Measurements from ENCODE around the gene RAP2A.

RAP2A gene

DNA sequence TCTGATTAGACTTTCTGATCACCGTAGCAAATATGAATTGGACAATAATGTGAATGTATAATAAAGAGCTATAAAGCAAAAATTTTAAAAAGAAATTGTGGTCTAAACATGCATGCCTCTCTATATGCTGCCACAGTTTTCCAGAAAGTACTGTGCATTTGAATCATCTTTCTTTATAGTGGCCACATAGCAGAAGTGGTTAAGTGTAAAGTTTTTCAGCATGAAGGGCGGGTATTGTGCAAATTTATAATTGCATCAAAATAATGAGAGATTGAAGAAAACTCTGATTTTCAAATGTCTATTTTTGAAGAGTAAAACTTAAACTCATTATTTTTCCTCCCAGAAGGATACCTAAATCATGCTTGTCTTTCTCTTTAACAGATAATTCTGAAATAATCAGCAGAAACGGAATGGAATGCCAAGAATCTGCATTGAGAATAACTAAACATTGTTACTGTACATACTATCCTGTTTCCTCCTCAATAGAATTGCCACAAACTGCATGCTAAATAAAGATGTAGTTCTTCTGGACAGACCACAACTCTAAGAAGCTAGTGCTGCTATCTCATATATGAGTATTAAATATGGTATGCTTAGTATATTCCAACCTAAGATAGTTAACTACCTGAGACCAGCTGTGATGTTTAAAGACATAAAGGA is 42.9 kb upstream of the RAP2A start:
- H3K27ac ChIP-seq: no peak overlapping the region
- H3K4me3 ChIP-seq: no peak overlapping the region
- TF ChIP-seq POLR2AphosphoS5 (IDR thresholded peaks at IDR 0.05; ENCODE audit: borderline replicate concordance, low read depth, low read length) (no peak), FOXP2 (optimal IDR thresholded peaks at IDR 0.05; ENCODE audit: control extremely low read depth, extremely low read length, insufficient read depth) (no peak), EZH2 (IDR thresholded peaks at IDR 0.05) (no peak)
- no peak for DNase-seq (ENCODE audit: low read depth, low spot score)
- H3K9me3 ChIP-seq (ENCODE audit: low read depth, low read length): no peaks in the 10 kb centered on the region
- H3K9ac ChIP-seq (ENCODE audit: insufficient read length): no peak overlapping the region
- H3K36me3 ChIP-seq (ENCODE audit: insufficient read depth, low read length): 0 out of 2 replicates have a peak, but pooled peaks cover 6% of the 10 kb centered on the region

DNA sequence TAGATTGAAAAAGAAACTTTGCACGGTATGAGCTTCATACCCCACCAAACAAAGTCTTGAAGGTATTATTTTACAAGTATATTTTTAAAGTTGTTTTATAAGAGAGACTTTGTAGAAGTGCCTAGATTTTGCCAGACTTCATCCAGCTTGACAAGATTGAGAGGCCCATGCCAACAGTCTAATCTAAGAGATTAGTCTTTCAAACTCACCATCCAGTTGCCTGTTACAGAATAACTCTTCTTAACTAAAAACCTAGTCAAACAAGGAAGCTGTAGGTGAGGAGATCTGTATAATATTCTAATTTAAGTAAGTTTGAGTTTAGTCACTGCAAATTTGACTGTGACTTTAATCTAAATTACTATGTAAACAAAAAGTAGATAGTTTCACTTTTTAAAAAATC is 41.9 kb upstream of the RAP2A start:
- Histone ChIP-seq H3K9ac (ENCODE audit: insufficient read length) (no peak overlapping the region), H3K27ac (no peak overlapping the region), H3K36me3 (ENCODE audit: insufficient read depth, low read length) (0 out of 2 replicates have a peak, but pooled peaks cover 6% of the 10 kb centered on the region), H3K4me3 (no peak overlapping the region), H3K9me3 (ENCODE audit: low read depth, low read length) (no peaks in the 10 kb centered on the region)
- no peak for TF ChIP-seq POLR2AphosphoS5 (IDR thresholded peaks at IDR 0.05; ENCODE audit: borderline replicate concordance, low read depth, low read length)
- TF ChIP-seq FOXP2 (optimal IDR thresholded peaks at IDR 0.05; ENCODE audit: control extremely low read depth, extremely low read length, insufficient read depth): no peak
- TF ChIP-seq EZH2 (IDR thresholded peaks at IDR 0.05): no peak
- DNase-seq (ENCODE audit: low read depth, low spot score): no peak

DNA sequence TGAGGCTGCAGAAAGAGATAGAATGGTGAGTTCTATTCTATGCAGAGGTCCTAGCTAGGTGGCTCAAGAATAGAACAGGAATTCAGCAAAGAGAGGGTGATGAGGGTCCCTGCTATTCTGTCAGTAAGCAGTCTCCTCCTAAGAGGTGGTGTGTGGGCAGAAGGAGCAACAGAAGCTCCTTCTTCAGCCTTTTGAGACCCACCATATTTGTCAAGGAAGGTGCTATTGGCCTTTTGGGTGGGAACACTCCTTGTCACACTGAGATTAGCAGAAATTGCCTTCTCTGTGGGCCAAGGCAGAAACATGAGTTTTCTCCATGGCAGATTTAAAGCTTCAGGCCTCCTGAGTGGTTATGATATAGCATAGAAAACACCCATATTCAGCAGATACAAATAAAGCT is 39.4 kb upstream of the RAP2A start:
- H3K9me3 ChIP-seq (ENCODE audit: low read depth, low read length): no peaks in the 10 kb centered on the region
- TF ChIP-seq POLR2AphosphoS5 (IDR thresholded peaks at IDR 0.05; ENCODE audit: borderline replicate concordance, low read depth, low read length): no peak
- no peak for TF ChIP-seq FOXP2 (optimal IDR thresholded peaks at IDR 0.05; ENCODE audit: control extremely low read depth, extremely low read length, insufficient read depth)
- TF ChIP-seq EZH2 (IDR thresholded peaks at IDR 0.05): no peak
- no peak overlapping the region for H3K4me3 ChIP-seq
- no peak for DNase-seq (ENCODE audit: low read depth, low spot score)
- no peak overlapping the region for H3K27ac ChIP-seq
- no peak overlapping the region for H3K9ac ChIP-seq (ENCODE audit: insufficient read length)
- H3K36me3 ChIP-seq (ENCODE audit: insufficient read depth, low read length): 0 out of 2 replicates have a peak, but pooled peaks cover 6% of the 10 kb centered on the region

DNA sequence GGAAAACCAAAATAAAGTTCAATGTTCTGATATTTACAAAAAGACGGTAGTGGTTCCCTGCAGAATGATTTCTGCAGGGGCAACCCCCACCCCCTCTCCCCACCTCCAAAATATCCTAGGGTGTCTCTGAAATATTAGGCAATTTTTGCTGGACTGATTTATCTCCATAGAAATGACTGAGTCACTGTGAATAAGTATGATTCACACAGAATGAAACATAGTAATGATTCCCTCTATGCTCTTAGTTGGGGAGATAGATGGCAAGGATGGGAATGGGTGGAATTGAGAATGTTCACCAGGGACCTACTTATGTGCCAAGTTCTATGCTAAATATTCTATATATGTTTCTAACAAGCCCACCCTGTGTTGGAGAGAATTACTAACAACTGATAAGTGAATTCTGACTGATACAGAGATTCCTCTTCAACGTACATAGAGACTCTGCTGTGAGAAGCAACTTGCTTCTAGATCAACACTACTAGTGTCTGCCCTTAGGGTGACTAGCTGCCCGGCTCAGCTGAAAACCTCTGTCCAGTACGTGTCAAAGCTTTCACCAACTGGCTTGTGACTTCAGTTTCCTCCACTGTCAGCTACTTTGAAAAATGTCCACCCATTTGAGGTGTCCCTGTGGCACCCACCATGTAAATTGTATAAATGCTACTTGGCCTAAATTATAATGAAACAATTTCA is 38.4 kb upstream of the RAP2A start:
- no peak for TF ChIP-seq FOXP2 (optimal IDR thresholded peaks at IDR 0.05; ENCODE audit: control extremely low read depth, extremely low read length, insufficient read depth)
- no peak for TF ChIP-seq EZH2 (IDR thresholded peaks at IDR 0.05)
- TF ChIP-seq POLR2AphosphoS5 (IDR thresholded peaks at IDR 0.05; ENCODE audit: borderline replicate concordance, low read depth, low read length): no peak
- Histone ChIP-seq H3K9ac (ENCODE audit: insufficient read length) (no peak overlapping the region), H3K9me3 (ENCODE audit: low read depth, low read length) (no peaks in the 10 kb centered on the region), H3K27ac (no peak overlapping the region), H3K36me3 (ENCODE audit: insufficient read depth, low read length) (0 out of 2 replicates have a peak, but pooled peaks cover 6% of the 10 kb centered on the region), H3K4me3 (no peak overlapping the region)
- no peak for DNase-seq (ENCODE audit: low read depth, low spot score)

DNA sequence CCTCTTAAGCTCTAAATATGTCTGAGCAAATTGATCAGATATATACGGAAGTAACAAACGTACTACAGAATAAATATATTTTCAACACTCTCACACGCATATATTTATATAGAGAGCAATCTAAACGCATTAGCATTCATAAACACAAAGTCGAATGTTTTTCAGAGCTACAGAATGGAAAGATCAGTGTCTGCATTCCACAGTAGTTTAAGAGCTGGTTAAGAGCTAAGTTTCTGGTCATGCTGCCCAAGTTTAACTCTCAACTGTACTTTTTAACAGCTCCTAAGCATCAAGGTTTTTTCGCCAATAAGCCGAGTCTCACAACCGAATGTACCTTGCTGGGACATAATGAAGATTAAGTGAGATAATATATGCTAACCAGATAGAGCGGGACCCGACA is 36.7 kb upstream of the RAP2A start:
- Histone ChIP-seq H3K36me3 (ENCODE audit: insufficient read depth, low read length) (no peaks in the 10 kb centered on the region), H3K4me3 (no peak overlapping the region), H3K9me3 (ENCODE audit: low read depth, low read length) (no peaks in the 10 kb centered on the region), H3K27ac (no peak overlapping the region), H3K9ac (ENCODE audit: insufficient read length) (no peak overlapping the region)
- no peak for DNase-seq (ENCODE audit: low read depth, low spot score)
- TF ChIP-seq POLR2AphosphoS5 (IDR thresholded peaks at IDR 0.05; ENCODE audit: borderline replicate concordance, low read depth, low read length): no peak

DNA sequence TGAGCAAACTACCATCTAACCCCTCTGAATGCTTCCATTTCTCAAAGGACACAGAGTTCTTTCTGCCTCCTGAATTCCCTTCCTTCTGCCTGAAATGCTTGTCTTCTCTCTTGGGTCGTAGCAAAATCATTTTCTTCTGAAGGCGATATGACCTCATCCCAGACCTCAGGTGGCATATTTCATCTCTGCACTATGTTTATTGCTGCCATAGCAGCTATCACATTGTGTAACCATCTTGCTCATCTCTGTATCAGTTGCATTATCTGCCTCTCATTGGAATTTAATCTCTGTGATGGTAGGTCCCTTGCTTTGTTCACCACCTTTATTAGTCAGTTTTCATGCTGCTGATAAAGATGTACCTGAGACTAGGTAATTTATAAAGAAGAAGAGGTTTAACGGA is 32.5 kb upstream of the RAP2A start:
- no peak for DNase-seq (ENCODE audit: low read depth, low spot score)
- no peak overlapping the region for H3K9ac ChIP-seq (ENCODE audit: insufficient read length)
- H3K27ac ChIP-seq: no peak overlapping the region
- no peak overlapping the region for H3K4me3 ChIP-seq
- no peaks in the 10 kb centered on the region for H3K36me3 ChIP-seq (ENCODE audit: insufficient read depth, low read length)
- no peaks in the 10 kb centered on the region for H3K9me3 ChIP-seq (ENCODE audit: low read depth, low read length)
- TF ChIP-seq FOXP2 (optimal IDR thresholded peaks at IDR 0.05; ENCODE audit: control extremely low read depth, extremely low read length, insufficient read depth) (no peak), EZH2 (IDR thresholded peaks at IDR 0.05) (no peak), POLR2AphosphoS5 (IDR thresholded peaks at IDR 0.05; ENCODE audit: borderline replicate concordance, low read depth, low read length) (no peak)

DNA sequence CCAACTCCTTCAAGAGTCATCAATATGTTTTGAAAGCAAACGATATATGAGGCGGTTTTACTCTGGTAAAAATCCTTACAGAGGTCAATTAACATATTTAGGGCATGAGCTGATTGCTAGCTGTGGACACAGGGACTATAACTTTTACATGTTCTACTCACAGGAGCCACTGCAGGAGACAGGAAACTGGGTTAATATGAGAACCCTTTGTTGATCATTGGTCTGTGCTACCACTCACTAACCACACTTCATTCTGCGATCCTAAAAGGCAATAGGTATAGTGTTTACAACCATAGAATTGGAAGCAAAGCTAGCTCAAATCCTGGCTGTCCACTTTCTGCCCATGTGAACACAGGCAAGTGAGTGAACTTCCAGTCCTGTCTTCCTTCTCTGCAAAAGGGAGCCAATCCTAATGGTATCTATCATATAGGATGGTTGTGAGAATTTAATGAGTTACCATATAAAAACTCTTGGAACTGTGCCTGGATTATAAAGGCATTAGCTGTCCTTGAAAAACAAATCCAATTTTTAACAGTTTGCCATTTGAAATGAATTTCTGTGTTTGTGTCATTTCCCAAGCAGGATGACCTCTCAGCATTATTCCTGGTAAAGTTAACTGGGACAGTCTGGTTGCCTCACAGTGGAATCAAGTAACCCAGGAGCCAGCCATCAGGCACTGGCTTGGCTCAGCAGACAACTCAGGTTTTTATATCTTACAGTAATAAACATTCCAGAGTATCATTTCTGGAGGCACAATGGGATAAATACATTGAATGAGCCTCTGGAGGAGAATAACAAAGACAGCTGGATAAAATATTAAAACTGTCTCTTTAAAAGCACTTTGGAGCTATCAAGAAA is 29.8 kb upstream of the RAP2A start:
- no peaks in the 10 kb centered on the region for H3K36me3 ChIP-seq (ENCODE audit: insufficient read depth, low read length)
- TF ChIP-seq EZH2 (IDR thresholded peaks at IDR 0.05) (no peak), POLR2AphosphoS5 (IDR thresholded peaks at IDR 0.05; ENCODE audit: borderline replicate concordance, low read depth, low read length) (no peak), FOXP2 (optimal IDR thresholded peaks at IDR 0.05; ENCODE audit: control extremely low read depth, extremely low read length, insufficient read depth) (no peak)
- no peak overlapping the region for H3K9ac ChIP-seq (ENCODE audit: insufficient read length)
- no peaks in the 10 kb centered on the region for H3K9me3 ChIP-seq (ENCODE audit: low read depth, low read length)
- DNase-seq (ENCODE audit: low read depth, low spot score): no peak
- H3K4me3 ChIP-seq: no peak overlapping the region
- H3K27ac ChIP-seq: no peak overlapping the region

DNA sequence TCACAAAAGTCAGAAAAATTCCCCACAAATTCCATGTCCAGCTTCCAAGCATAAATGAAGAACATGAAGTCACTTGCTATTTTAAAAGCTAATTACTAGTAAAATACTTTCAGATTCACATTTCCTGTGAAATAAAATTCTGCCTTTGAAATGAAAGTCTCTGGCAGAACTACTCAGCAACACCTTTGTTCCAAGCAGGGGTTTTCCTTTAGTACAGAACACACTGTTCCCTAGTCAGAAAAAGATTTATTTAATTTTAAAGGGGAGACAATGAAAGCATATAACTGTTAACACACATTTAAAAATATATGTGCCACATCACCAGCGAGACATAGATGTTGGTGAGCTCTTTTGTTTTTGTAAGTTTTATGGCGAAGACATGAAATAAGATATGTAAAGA is 26.4 kb upstream of the RAP2A start:
- DNase-seq (ENCODE audit: low read depth, low spot score): no peak
- TF ChIP-seq EZH2 (IDR thresholded peaks at IDR 0.05): no peak
- TF ChIP-seq POLR2AphosphoS5 (IDR thresholded peaks at IDR 0.05; ENCODE audit: borderline replicate concordance, low read depth, low read length): no peak
- no peak for TF ChIP-seq FOXP2 (optimal IDR thresholded peaks at IDR 0.05; ENCODE audit: control extremely low read depth, extremely low read length, insufficient read depth)
- no peak overlapping the region for H3K9ac ChIP-seq (ENCODE audit: insufficient read length)
- H3K4me3 ChIP-seq: no peak overlapping the region
- no peaks in the 10 kb centered on the region for H3K9me3 ChIP-seq (ENCODE audit: low read depth, low read length)
- no peaks in the 10 kb centered on the region for H3K36me3 ChIP-seq (ENCODE audit: insufficient read depth, low read length)
- H3K27ac ChIP-seq: no peak overlapping the region
